Measurements from ENCODE around the gene DPM1. TPM values are rescaled to one million over a fixed set of nuclear protein-coding genes. Genes with fewer than 3 reads are reported as not detected.

DPM1 gene
- total RNA-seq, 1 experiment from 2014 or later = 57.8 TPM

- ChIA-PET POLR2A (no interaction called here), CTCF (no interaction called here)
- TF ChIP-seq ZBTB43 (CRISPR knock-in tag; IDR thresholded peaks at IDR 0.05) = no peak
- no peak for TF ChIP-seq ZMAT4 (CRISPR knock-in tag; IDR thresholded peaks at IDR 0.05)
- TF ChIP-seq ZNF416 (CRISPR knock-in tag; IDR thresholded peaks at IDR 0.05) = no peak
- no peak for TF ChIP-seq ATF6 (CRISPR knock-in tag; IDR thresholded peaks at IDR 0.05)
- no peak for TF ChIP-seq HMGA2 (CRISPR knock-in tag; IDR thresholded peaks at IDR 0.05)
- TF ChIP-seq ARID4B (CRISPR knock-in tag; IDR thresholded peaks at IDR 0.05; ENCODE audit: borderline replicate concordance) = no peak
- no peak for TF ChIP-seq ZNF263 (CRISPR knock-in tag; IDR thresholded peaks at IDR 0.05; ENCODE audit: low read depth)
- no peak for TF ChIP-seq MAX (CRISPR knock-in tag; IDR thresholded peaks at IDR 0.05)
- TF ChIP-seq ZNF671 (CRISPR knock-in tag; IDR thresholded peaks at IDR 0.05) = no peak
- TF ChIP-seq SMAD4 (CRISPR knock-in tag; IDR thresholded peaks at IDR 0.05) = no peak
- TF ChIP-seq SP1 (CRISPR knock-in tag; conservative IDR thresholded peaks at IDR 0.05) = no peak
- no peak for TF ChIP-seq SOX15 (CRISPR knock-in tag; IDR thresholded peaks at IDR 0.05)
- peaks cover 57% of the 10 kb centered on the region for H3K36me3 Mint-ChIP-seq
- no peaks in the 10 kb centered on the region for H3K9me3 Mint-ChIP-seq
- peaks cover 12% of the 10 kb centered on the region for H3K4me1 Mint-ChIP-seq
- ATAC-seq (no peak), DNase-seq (ENCODE audit: low spot score) (no peak)
- H3K27ac Mint-ChIP-seq = no peak overlapping the region
- H3K4me3 Mint-ChIP-seq = no peak overlapping the region
- H3K27me3 Mint-ChIP-seq (ENCODE audit: low read depth) = no peaks in the 10 kb centered on the region
Measured at GRCh38 chr20:50901301-50901700, 57.0 kb downstream of the DPM1 start.

- ATAC-seq (no peak), DNase-seq (ENCODE audit: low spot score) (no peak)
- Mint-ChIP-seq H3K9me3 (no peaks in the 10 kb centered on the region), H3K27ac (no peak overlapping the region), H3K27me3 (ENCODE audit: low read depth) (no peaks in the 10 kb centered on the region), H3K4me3 (no peak overlapping the region), H3K36me3 (peaks cover 60% of the 10 kb centered on the region), H3K4me1 (peaks cover 3% of the 10 kb centered on the region; the same call in 1 of the 2 replicates)
- POLR2A ChIA-PET = no interaction called here
- CTCF ChIA-PET = interaction anchor here (0.9 kb wide), 1 partner anchor 107 kb away, joined by 4 read pairs; no protein-coding TSS in a partner anchor
- TF ChIP-seq KAT7 (CRISPR knock-in tag; IDR thresholded peaks at IDR 0.05; ENCODE audit: borderline replicate concordance) (no peak), ZMAT4 (CRISPR knock-in tag; IDR thresholded peaks at IDR 0.05) (no peak), PRRX2 (CRISPR knock-in tag; IDR thresholded peaks at IDR 0.05) (no peak), ZNF317 (CRISPR knock-in tag; IDR thresholded peaks at IDR 0.05; ENCODE audit: borderline replicate concordance, low read depth) (no peak), ARID4B (CRISPR knock-in tag; IDR thresholded peaks at IDR 0.05; ENCODE audit: borderline replicate concordance) (no peak)
Measured at GRCh38 chr20:50900261-50900660, 58.1 kb downstream of the DPM1 start.

Data from WTC11 (cell line).